Activated effector memory CD4-positive, alpha-beta T cell treated with anti-CD3 and anti-CD28 coated beads, Interleukin-2, amount 50 U/mL, for 16 hours (primary cell): Measurements from ENCODE around the gene PML.
"Not testable (repeated sequence)": the region's sequence is repeated elsewhere in the genome, so short reads cannot be mapped to it uniquely, and the experiment has no call there.

Source experiments
- DNase-seq: peaks from one replicate; pipeline ENCODE4 v3.0.0-alpha.2; 2020

The PML gene

DNA sequence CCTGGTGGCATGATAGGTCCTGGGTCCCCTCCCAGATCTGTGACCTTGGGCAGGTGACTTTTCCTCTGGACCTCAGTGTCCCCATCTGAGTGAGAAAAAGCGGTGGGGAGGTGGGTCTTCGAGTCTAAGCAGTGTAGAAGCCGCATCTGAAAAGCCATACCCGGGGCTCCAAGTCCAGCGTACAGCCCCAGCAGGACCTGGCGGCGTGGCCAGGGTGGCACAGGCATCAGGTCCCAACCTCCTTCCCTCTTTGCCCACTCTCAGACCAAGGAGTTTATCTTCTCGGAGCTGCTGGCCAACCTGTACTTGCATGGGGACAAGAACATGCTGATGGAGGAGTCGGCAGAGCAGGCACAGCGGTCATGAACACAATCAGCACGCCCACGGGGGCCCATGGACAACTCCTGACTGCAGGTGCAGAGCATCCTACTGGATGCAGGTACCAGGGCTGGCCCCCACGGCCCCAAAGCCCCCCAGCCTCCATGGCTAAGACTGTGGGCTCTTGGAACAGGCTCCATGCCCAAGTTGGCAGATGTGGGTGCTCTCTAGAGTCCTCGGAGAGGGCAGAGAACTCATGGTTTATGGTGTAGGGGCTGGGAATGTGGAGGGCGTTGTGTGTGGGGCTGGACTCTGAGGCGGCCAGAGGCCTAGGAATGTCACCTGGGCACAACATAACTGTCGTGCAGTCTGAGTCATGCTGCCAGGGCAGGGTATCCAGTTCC lies 69.1 kb downstream of the PML start:
- DNase-seq, result peak; percentile 24

GRCh38 chr15:74064183-74064582 lies 69.7 kb downstream of the PML start:
- DNase-seq, result peak; percentile 17

DNA sequence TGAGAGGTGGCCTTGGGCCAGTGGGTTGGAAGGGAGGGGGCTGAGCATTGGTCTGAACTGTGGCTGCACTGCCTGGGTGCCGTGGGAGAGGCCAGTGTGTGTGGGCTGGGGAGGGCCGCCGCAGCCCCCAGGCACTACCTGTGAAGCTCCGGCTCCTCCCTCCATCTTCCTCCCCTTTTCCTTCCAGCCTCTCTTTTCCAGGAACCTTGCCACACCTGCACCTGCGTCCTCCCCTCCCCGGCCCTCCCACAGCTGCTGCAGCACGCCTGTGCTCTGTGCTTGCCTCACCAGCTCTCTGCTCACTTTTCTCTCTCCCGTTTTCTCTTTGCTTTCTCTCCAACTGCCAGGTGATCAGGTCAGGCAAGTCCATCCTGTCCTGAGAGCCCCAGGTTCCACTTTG lies 70.3 kb downstream of the PML start:
- DNase-seq, result not testable (repeated sequence)

DNA sequence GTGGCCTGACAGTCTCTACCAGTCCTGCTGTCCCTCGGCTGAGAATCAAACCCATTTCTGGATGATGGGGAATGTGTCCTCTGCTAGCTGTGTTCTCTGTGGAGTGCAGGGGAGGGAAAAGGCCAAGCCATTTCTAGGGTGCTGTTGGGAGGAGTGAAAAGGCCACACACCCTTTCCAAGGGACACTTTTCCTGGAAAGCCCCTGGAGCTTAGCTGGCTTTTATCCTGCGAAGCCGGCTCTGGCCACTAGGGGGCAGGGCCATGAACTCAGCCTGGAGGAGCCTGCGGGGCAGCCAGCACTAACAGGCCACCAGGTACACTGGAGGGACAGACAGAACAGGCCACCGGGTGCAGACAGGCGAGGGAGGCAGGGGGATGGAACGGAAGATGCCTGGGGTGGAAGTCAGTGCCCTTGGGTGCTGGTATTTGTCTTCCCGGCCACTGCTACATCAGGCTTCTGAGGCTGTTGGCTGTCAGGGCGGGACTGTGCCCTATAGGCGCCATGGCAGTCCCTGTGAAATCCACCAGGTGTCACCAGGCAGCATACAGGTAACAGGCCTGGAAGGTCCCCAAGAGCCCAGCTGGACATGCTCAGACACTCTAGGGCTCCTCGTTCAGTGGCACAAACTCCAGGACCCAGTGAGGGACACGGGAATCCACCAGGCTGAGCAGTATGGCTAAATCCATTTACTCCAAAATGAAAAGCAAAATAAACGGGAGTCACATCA lies 71.3 kb downstream of the PML start:
- peak; percentile 87 for DNase-seq

DNA sequence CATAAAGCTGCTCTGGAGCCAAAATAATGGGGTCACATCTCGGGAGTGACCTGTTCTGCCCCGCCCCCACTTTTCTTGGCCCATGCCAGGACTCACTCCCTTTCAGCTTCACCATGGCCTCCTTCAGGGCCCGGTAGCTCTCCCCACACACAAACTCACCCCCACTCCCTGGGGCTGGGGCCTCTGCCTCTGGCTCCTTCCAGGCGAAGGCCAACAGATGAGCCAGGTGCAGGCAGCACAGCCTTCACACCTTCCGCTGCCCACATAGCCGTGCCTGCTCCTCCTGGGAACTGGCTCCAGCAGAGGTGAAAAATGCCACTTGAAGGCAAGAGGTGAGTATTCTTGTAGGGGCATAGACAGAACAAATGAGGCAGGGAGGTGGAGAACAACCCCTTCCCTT lies 77.1 kb downstream of the PML start:
- DNase-seq, result not testable (repeated sequence)

GRCh38 chr15:74072132-74072531 lies 77.6 kb downstream of the PML start:
- not testable (repeated sequence) for DNase-seq

GRCh38 chr15:74072614-74073337 lies 78.3 kb downstream of the PML start:
- peak; percentile 77 for DNase-seq

GRCh38 chr15:74075781-74076180 lies 81.3 kb downstream of the PML start:
- not testable (repeated sequence) for DNase-seq

GRCh38 chr15:74082450-74082849 lies 87.9 kb downstream of the PML start, which contains the start of gene GOLGA6A:
Gene GOLGA6A (minus strand): TSS chr15:74082550. CDS start chr15:74082509, 41 bp downstream.
- DNase-seq, result not testable (repeated sequence)

DNA sequence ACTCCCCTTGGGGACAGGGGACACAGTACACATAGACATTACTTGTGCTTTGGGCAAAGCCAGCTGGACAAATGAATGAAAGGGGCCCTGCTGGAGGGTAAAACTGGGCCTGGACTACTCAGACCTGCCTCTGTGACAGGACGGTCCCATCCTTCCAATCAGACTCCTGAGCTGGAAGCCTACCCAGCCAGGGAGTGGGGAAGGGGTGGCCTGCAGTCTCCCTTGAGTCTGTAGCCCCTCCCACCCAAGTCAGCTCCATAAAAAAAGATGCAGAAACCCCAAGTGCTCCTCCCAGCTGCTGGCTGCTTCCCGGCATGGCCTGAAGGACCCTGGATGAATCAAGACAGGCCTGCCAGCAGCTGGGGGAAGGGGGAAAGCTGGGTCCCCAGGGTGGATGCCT lies 100.1 kb downstream of the PML start:
- not testable (repeated sequence) for DNase-seq

- not testable (repeated sequence) for DNase-seq
Measured at GRCh38 chr15:74095610-74096009, 101.1 kb downstream of the PML start.

DNA sequence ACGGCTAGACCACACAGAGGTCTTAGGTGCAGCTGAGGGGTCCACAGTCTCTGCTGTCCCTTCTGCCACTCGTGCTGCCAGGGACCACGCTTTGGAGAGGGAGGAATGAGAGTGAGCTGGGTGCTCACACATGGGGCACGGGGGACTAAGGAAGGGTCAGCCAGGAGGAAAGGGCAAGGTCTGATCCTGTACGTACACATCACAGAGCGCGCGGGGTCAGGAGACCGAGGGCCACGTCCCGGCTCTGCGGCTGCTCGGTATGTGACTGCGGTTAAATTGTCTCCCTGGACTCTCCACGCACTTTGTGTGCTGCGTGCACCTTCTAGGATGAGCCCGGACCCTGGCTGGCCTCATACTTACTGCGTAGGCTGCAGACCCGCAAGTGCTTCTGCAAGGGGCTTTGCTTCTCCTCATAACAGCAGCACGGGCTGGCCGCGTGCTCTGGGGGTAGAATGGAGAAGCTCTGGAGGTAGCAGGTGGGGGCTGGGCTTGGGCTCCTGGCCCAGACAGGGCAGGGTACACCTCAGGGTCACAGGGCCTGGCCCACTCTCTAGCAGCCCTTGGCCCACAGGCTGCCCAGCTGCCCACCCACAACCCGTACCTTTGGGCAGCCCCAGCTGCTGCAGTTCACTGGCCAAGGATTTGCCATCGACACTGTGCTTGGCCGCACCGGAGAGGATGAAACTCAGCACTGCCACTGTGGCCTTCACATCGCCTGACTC lies 102.4 kb downstream of the PML start:
- not testable (repeated sequence) for DNase-seq
